ENCODE data around the gene TMUB1.
"Not testable (repeated sequence)": the region's sequence is repeated elsewhere in the genome, so short reads cannot be mapped to it uniquely, and the experiment has no call there.

Gene TMUB1

DNA sequence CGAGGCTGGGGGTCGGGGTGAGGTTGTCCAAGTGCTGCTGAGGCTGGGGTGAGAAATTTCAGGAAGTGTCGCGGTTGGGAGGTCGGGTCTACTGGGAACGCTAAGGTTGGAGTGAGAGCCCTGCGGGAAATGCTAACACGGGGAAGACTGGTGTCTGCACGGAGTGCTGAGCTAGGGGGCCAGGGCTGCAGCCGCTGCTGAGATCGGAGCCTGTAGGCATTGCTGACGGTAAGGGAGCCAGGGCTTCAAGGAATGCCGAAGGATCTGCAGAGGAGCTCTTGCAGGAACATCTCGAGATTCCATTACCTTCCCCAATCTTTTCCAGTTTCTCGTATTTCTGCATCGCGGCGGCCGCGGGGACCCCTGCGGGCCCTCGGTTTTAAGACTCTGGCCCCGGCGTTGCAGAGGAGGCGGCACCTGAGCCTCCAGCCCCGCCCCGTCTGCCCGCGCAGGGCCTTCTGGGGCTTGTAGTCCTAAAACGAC lies 25.7 kb downstream of the TMUB1 start, which contains the start of gene CDK5:
TSS of gene CDK5 (minus strand) at position 392 of the 483 bp plus-strand sequence. CDS start at position 343, 49 bp downstream.
- H3K4me3 ChIP-seq (ENCODE audit: low read depth, low read length), result peak within 1 kb of the TSS; percentile 76

GRCh38 chr7:151056666-151057505 lies 26.4 kb downstream of the TMUB1 start:
- H3K4me3 ChIP-seq (ENCODE audit: low read depth, low read length), result peak overlapping the region; percentile 76

DNA sequence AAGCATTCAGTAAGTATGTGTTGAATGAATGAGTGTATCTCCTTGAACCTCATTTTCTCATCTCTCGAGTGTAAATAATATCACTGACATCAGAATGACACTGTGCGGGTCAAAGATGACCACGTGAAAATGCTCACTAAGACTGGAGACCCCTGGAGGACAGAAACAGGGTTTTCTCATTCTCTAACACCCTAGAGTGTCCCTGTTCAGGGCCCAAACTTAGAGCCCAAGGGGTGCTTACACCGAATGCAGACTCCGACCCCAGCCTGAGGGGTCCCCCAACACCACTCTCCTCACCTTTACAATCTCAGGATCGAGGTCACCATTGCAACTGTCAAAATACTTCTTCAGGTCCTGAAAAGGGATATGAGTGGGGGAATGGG lies 27.0 kb downstream of the TMUB1 start:
- no peak overlapping the region for H3K4me3 ChIP-seq (ENCODE audit: low read depth, low read length)

DNA sequence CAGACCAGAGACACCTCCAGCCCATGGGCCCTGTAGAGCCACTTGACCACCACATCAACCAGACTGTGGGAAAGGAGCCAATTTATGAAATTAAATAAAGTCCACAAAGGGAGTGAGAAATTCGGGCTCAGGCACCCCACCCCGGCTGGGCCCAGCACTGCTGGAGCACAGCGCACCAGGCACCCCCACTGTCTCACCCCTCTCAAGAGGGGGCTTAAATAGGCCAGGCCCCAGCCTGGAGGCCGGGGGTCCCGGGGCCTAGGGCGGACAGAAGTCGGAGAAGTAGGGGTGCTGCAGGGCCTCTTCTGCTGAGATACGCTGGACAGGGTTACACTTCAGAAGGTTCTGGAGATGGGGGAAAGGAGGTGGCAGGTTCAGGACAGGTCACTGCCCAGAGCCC lies 29.5 kb downstream of the TMUB1 start:
- no peak overlapping the region for H3K4me3 ChIP-seq (ENCODE audit: low read depth, low read length)

- no peak overlapping the region for H3K4me3 ChIP-seq (ENCODE audit: low read depth, low read length)
Observed at GRCh38 chr7:151053096-151053495, 30.2 kb downstream of the TMUB1 start.

- no peak overlapping the region for H3K4me3 ChIP-seq (ENCODE audit: low read depth, low read length)
Observed at GRCh38 chr7:151051108-151051507, 32.2 kb downstream of the TMUB1 start.

DNA sequence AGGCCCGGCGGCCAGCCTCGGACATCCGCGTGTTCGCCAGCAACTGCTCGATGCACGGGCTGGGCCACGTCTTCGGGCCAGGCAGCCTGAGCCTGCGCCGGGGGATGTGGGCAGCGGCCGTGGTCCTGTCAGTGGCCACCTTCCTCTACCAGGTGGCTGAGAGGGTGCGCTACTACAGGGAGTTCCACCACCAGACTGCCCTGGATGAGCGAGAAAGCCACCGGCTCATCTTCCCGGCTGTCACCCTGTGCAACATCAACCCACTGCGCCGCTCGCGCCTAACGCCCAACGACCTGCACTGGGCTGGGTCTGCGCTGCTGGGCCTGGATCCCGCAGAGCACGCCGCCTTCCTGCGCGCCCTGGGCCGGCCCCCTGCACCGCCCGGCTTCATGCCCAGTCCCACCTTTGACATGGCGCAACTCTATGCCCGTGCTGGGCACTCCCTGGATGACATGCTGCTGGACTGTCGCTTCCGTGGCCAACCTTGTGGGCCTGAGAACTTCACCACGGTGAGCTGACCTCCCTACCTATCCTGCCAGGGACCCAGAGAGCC lies 34.3 kb downstream of the TMUB1 start:
- H3K4me3 ChIP-seq (ENCODE audit: low read depth, low read length), result no peak overlapping the region

GRCh38 chr7:151047976-151048815 lies 35.1 kb downstream of the TMUB1 start, which contains the start of gene ASIC3:
Gene ASIC3, plus strand, starts transcription at chr7:151048531. Its CDS starts 355 bp downstream, at chr7:151048886.
- H3K4me3 ChIP-seq (ENCODE audit: low read depth, low read length), result no peak within 1 kb of the TSS

- H3K4me3 ChIP-seq (ENCODE audit: low read depth, low read length), result no peak overlapping the region
Observed at GRCh38 chr7:151046603-151047573, 36.4 kb downstream of the TMUB1 start.

DNA sequence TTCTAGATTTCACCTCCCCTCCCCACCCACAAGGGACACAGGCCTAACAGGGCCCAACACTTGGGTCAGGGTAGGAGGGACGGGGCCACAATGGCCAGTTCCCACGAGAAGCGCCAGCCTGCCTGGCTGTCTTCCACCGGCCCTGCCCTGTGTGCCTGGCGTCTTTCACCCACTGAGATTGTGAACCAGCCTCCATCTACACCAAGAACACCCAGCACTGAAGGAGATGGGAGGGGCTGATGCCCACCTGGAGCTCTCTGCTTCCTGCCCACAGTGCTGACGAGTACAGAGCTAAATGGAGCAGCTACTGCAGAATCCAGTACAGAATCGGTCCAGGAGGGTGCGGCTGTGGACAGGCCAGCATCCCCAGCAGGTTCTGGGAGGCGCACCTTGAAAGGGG lies 37.3 kb downstream of the TMUB1 start:
- H3K4me3 ChIP-seq (ENCODE audit: low read depth, low read length), result no peak overlapping the region

- no peak overlapping the region for H3K4me3 ChIP-seq (ENCODE audit: low read depth, low read length)
Observed at GRCh38 chr7:151045262-151045661, 38.0 kb downstream of the TMUB1 start.

- no peak overlapping the region for H3K4me3 ChIP-seq (ENCODE audit: low read depth, low read length)
Observed at GRCh38 chr7:151043959-151044358, 39.3 kb downstream of the TMUB1 start.

- H3K4me3 ChIP-seq (ENCODE audit: low read depth, low read length), result not testable (repeated sequence)
Observed at GRCh38 chr7:151043449-151043848, 39.8 kb downstream of the TMUB1 start.

GRCh38 chr7:151040616-151041375 lies 42.5 kb downstream of the TMUB1 start:
- no peak overlapping the region for H3K4me3 ChIP-seq (ENCODE audit: low read depth, low read length)

- no peak overlapping the region for H3K4me3 ChIP-seq (ENCODE audit: low read depth, low read length)
Observed at GRCh38 chr7:151039850-151040548, 43.3 kb downstream of the TMUB1 start.

DNA sequence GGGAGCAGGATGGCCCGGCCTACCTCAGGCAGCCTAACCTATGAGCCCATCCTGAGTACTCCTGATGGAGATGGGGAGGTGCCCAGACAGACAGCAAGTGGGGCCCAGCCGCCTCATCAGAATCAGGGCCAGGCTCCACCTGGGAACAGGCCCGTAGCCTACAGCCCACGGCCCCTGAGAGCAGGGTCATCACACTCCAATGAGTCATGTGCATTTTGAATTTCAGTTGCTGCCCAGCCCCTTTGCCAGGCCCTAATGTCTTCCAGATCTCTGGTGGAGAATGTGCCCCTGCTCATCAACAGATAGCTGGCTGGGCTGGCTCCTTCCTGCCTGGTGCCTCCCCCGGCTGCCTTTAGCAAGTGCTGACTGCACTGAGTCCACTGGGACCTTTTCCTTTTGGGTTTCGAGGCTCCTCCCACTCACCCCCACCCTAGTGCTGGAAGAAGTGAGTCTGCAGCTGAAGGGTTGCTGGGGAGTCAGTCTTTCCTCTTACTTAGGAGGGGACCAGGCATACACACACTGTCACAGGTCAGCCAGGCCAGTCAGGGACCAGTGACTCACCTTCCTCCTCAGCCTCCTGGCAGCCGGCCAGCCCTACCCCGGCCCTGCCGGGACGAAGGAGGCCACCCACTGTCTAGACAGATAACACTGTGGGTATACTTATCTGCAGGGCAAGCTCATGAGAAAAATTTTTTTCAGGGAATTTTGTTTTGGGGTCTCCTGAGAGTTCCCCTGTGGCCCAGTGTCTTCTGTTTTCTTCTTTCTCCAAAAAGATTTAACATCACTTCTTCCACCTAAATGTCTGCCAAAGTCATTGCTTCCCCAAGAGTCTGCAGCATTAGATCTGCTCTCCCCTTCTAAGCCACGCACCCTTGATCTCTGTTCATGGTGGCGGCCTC lies 44.1 kb downstream of the TMUB1 start:
- no peak overlapping the region for H3K4me3 ChIP-seq (ENCODE audit: low read depth, low read length)

- no peak overlapping the region for H3K4me3 ChIP-seq (ENCODE audit: low read depth, low read length)
Observed at GRCh38 chr7:151035902-151036301, 47.4 kb downstream of the TMUB1 start.
